ENCODE data around the gene KMT2D.

KMT2D gene

GRCh38 chr12:49060237-49061156 lies at the start of gene KMT2D:
KMT2D (minus strand) TSS chr12:49060794; CDS start chr12:49055324, 5,470 bp downstream.
- DNase-seq: peak; percentile 93 to 97 (median 95)

DNA sequence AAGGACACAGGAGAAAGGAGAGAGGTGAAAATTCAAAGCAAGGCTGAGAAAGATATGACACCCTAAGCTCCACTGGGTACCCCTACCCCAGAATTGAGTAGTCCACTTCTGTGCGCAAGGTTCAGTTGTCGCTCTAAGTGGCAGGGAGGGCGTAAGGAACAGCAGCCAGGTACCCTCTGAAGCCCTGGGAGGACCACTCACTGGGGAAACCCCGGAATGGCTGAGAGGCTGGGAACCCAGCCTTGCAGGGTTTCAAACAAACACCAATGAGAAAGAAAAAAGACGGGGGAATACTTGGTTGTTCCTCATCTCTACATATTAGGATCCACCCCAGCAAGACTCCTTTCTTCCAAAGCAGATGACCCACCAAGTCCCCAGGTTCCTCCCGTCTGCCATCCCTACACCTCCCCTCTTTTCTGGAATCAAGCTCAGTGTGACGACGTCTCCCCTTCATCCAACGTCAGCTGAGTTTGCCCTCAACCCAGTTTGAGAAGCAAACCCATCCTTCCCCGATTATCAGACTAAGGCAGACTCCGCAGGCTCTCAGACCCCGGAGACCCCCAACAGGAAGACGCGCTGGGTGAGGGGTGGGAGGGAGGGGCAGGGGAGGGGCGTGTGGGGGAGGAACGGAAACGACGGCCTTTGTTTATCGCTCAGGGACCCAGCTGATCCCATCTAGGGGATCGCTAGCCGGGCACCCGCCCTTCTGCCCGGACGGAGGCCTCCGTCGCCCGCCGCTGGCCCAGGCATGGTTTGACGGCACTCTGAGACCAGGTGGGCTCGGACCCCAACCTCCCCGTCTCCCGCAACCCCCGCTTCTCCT lies 49.3 kb upstream of the KMT2D start:
- DNase-seq: peak in 1 of 3 donors; percentile 26

DNA sequence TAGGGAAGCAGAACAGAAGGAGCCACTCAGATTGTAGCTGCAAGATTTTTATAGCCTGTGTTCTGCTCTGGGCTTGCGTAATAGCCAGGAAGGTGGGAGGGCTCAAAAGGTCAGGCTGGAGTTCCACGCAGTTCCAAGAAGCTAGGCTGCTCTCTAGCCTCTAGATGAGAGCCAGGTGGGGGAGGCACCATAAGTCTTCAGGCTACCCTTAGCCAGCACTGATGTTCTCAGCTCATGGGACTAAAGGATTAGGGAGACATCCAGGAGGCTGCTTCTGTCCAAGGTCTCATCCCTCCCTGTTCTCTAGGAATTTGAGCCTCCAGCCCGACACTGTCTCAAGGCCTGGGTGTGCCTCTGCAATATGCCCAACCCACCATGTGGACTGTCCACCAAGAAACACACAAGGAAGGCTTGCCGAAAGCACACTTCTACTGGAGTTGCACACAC lies 48.4 kb upstream of the KMT2D start:
- peak; percentile 70 to 79 (median 73) for DNase-seq

GRCh38 chr12:49105504-49106084 lies 45.0 kb upstream of the KMT2D start:
- DNase-seq: peak in 2 of 3 donors; percentile 37 to 45

DNA sequence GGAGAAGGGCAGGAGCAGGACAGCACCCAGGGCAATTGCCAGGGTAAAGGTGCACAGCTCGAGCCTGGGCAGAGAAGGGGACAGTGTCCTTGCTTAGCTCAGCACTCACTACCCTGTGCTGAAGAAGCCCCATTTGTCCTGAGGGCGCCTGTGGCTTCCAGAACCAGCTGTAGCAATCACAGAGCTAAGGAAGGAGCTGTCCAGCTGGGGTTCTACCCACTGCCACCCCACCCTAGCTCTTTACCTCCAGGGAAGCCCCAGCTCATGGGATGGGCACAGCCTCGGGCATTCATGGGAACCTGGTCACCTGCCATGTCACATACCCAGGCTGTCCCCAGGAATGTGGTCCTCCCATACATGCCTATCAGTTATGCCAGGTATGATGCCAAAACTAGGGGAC lies 44.2 kb upstream of the KMT2D start:
- DNase-seq: no peak

DNA sequence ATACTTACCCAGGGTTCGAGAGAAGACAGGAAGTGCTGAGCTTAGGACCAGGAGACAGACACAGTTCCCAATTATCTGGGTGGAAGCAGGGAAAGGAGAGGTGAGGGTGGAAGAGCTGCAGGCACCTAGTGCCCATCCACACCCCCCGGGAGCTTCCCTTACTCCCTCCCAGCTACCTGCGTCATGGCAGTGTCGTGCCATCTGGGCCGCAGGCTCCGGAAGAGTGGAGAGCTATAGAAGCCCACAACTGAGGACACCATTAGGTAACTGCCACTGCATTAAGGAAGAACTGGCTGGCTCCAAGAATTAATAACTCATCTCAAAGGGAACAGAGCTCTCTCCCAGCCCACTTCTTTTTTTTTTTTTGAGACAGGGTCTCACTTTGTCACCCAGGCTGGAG lies 39.8 kb upstream of the KMT2D start:
- DNase-seq: no peak

- DNase-seq: no peak
Observed at GRCh38 chr12:49098703-49099102, 38.1 kb upstream of the KMT2D start.

DNA sequence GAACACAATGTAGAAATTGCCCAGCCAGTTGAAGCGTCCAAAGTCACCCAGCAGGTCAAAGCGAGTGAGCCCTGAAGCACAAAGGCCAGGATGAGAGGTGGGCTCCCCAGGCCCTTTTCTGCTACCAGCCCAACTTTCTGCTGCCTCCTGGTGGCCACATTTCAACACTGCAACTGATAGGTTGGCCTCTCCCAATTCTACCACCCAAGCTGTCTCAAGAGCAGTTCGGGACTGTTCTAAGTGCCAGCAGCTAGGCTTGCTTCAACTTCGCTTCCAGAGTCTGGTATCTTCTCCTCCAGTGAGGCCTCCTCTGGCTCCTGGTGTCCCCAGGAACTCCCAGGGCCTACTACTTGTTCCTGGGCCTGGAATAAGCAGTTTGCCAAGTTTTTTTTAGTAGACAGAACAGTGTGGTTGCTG lies 37.4 kb upstream of the KMT2D start:
- DNase-seq: peak; percentile 60 to 68 (median 68)

- DNase-seq: no peak
Observed at GRCh38 chr12:49097381-49097780, 36.8 kb upstream of the KMT2D start.

- no peak for DNase-seq
Observed at GRCh38 chr12:49094975-49095365, 34.4 kb upstream of the KMT2D start.

GRCh38 chr12:49094160-49094974 lies 33.8 kb upstream of the KMT2D start, which contains the start of gene DHH:
DHH (minus strand) TSS chr12:49094801; CDS start chr12:49094512, 289 bp downstream.
- DNase-seq: peak in 1 of 3 donors; percentile 30

- DNase-seq: no peak
Observed at GRCh38 chr12:49093792-49094159, 33.2 kb upstream of the KMT2D start.

DNA sequence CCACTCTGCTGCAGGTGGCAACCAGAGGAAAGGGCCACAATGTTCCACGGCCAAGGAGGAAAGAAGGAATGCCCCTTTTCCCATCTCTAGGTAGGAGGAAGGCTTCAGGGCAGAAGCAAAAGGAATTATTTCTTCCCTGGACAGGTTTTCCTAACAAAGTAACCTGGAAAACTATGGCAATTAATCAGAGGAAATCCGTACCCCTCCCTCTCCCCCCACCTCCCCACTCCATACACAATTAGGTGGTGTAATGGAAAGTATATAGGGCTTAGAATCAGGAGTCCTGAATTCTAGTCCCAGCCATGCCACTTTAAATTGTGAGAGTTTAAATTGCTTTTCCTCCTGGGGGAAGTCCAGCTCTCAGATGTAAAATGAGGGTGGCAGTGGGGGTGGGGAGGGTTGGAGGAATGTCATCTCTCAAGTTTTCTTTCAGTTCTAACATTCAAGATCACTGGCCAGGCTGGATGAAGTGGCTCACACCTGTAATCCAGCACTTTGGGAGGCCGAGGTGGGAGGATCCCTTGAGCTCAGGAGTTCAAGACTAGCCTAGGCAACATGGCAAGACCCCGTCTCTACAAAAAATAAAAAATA lies 32.3 kb upstream of the KMT2D start:
- no peak for DNase-seq

GRCh38 chr12:49092086-49092815 lies 31.7 kb upstream of the KMT2D start:
- peak in 1 of 3 donors; percentile 55 for DNase-seq

- no peak for DNase-seq
Observed at GRCh38 chr12:49091836-49092085, 31.2 kb upstream of the KMT2D start.

GRCh38 chr12:49091056-49091835 lies 30.7 kb upstream of the KMT2D start:
- DNase-seq: no peak

DNA sequence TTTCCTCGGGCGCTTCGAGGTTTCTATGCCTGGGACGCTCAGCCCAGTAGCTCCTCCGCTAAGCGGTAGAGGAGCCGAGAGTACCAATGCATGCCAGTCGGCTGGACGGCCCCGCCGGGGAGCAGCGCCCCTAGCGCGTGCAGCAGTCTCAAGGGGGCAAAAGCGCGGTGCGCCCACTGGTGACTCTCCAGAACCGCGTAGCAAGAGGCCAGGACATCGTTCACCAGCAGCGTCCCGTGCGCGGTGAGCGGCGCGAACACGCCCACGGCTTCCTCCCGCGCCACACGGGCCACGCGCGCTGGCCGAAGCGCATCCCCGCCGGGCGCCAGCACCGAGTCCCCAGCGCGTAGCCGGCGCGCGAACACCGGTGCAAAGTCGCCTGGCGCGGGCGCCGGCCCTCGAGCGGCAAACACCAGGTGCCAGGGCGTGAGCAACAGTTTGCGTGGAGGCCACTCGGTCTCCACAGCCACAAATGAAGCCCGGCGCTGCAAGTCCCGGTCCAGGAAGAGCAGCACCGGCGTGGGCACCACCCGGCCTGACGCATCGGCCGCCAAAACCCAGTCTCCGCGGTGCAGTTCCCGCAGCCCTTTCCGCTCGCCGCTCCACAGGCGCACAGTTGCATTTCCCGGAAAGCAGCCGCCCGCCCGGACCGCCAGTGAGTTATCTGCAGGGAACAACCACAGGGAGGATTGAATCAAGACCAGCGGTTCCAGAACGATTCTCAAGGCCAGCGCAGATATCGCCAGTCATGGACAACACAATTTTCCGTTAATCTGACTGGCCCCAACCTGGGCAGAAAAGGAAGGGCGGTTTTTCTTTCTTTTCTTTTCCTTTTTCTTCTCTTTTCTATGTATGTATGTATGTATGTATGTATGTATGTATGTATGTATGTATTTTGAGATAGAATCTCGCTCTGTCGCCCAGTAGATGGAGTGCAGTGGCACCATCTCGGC lies 29.5 kb upstream of the KMT2D start:
- peak; percentile 66 to 79 (median 77) for DNase-seq

DNA sequence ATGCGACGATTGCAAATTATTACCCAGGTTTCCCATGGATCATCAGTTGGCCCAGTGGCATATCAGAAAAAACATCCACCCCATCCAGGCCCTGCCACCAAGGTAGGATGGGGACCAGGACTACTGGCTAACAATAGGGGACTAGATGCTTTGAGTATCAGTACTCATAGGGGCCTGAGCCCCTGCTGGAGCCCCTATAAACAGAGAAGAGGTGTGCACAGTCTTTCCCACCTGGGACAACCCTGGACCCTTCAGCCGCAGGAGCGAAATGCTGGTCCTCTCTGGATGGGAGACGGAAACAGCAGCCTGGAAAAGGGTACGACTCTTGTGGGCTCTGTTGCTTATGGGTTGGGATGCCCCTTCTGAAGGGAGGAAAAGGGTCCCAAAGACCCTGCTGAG lies 28.3 kb upstream of the KMT2D start:
- DNase-seq: no peak

All from suppressor macrophage treated with lipopolysaccharide for 1 hour (primary cell).